D721Med (cell line): ENCODE data around the gene AUTS2.

ENCODE experiments used
- DNase-seq: peaks from one replicate; pipeline ENCODE4 v3.0.0; 2011; ENCODE audit warnings: low spot score; ENCODE audit not compliant: insufficient read length
- FAIRE-seq: peaks from 2 replicates; lab custom pipeline; 2011; peaks lifted over from hg19 to GRCh38; lab: Jason Lieb, UNC
- TF ChIP-seq, protein P1 (sequence below): IDR thresholded peaks from 2 replicates; pipeline ENCODE4 v1.5.1; 2012; ENCODE audit warnings: mild to moderate bottlenecking, control low read depth; ENCODE audit not compliant: insufficient read depth; ENCODE audit errors: missing control alignments

Gene AUTS2

DNA sequence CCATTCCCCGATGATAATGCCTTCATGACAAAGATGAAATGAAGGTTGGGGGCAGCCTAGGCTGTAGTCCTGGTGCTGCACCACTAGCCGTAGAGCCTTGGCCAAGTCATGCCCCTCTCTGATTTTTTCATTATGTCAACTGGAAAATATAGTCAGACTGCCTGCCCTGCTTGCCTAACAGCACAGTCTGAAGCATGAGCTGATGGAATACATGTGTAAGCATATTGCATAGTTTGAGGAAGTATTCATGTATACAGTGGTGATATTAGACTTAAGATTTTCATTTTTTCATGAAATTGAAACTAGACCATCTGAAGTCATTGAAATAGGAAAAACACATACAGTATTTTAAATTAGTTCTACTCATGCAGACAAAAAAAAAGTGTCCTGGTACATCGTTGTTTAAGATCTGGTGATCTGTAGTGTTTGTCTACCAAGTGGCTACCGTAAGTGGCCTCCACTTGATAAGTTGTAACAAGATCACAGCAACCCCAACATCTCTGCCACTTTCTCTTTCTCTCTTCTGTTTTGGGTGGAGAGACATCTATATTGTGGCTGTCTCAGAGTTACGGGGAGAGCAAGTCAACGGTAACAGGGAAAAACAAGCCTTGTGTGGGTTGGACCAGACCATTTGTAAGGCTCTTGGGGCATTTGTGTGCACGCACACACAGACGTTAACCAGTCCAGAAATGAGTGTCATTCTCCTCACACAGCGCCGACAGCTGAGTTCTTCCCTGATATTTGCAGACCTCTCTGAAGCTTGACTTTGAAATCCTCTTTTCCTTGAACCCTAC, 817.1 kb downstream of the AUTS2 start:
- no peak for DNase-seq
- TF ChIP-seq, protein P1, sequence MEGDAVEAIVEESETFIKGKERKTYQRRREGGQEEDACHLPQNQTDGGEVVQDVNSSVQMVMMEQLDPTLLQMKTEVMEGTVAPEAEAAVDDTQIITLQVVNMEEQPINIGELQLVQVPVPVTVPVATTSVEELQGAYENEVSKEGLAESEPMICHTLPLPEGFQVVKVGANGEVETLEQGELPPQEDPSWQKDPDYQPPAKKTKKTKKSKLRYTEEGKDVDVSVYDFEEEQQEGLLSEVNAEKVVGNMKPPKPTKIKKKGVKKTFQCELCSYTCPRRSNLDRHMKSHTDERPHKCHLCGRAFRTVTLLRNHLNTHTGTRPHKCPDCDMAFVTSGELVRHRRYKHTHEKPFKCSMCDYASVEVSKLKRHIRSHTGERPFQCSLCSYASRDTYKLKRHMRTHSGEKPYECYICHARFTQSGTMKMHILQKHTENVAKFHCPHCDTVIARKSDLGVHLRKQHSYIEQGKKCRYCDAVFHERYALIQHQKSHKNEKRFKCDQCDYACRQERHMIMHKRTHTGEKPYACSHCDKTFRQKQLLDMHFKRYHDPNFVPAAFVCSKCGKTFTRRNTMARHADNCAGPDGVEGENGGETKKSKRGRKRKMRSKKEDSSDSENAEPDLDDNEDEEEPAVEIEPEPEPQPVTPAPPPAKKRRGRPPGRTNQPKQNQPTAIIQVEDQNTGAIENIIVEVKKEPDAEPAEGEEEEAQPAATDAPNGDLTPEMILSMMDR: no peak
- no peak for FAIRE-seq

DNA sequence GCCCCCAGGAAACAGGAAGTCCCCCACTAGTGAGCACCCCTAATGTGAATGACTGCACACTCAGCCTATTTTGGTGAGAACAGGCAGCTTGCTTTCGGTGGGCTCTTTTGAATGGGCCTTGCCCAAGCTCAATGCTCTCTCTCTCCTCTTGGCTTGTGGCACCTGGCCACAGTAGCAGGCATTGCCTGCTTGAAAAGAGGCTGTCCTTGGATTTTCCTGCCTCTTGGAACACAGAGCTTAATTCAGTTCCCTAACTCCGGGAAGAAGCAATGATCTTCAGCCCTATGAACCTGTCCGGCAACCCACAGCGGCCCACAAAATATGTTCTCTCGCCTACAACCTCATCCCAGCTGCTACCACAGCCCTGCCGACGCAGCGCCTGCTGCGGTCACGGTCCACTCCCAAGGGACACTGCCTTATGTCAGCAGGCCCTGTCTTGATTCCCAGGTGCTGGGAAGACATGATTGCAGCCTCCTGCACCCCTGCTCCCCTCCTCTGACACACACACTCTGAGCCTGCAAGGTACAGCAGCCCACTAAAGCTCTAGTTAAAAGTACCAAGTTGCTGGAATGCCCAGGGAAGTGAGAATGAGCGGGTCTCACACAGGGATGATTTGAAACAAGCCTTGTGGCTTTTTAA, 818.2 kb downstream of the AUTS2 start:
- TF ChIP-seq, protein P1: no peak
- DNase-seq (no peak), FAIRE-seq (no peak)

DNA sequence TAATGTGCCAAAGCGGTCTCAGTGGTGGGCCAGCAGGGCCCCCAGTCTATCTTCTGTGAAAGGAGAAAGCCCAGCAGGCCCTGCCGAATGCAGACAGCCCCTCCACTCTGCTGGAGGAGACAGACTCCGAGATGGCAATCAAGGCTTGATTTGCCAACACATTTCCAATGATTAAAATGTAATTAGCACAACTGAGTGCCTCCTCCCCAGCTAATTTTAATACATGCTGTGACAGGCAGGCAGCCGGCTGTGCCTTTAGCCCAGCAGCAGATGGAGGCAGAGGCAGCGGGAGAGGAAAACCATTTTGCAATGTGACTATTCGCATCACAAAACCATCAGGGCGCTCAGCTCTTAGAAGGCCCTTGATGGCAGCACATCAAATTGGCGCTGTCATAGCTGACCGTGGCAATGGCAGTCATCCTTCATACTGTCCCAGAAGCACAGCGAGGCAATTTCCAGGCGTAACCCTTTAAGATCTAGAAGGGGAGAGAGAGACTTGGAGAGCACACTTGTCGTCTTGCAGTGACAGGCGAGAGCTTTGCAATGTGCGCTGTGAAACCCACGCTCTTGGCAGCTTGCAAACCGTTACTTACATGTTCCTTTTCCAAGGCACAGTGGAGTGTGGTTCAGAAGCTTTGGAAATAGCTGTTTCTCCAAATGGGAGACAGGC, 818.8 kb downstream of the AUTS2 start:
- no peak for DNase-seq
- peak; percentile 21 for FAIRE-seq
- TF ChIP-seq, protein P1: peak; percentile 31

DNA sequence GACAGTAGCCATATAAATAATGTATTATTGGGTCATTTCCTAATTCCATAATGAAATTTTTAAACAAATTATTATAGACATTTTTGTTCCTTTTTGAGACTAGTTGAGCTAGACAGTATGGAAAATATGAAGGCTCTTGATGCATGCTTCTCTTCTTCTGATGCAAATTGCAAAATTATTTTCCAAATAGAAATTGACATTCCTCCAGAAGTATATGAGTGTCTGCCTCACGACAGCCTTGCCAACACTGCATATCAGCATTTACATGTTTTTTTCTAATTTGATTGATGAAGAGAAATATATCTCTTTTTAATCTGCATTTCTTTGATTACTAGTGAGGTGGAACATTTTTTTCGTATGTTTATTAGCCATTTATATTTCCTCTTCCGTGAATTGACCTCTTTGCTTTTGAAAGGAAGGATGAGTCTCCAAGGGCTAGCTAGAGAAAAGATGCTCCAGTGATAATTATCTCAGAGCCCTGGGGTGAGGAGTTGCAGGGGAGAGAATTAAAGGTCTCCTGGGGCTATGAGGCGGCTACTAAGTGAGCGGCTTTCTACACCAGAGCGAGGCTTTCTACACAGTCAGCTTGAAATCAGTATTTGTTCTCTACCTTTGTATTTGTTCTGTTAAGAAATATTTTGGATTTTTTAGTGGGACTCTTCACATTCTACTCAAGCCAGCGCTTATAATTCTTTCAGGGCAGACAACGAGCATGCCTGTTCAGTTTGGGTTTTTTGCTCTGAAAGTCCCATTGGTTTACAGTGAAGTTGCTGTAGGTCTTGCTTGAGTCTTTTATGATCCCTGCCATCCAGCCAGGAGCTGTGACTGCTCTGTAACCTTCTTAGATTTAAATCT, 821.5 kb downstream of the AUTS2 start:
- FAIRE-seq: peak; percentile 85
- no peak for DNase-seq

DNA sequence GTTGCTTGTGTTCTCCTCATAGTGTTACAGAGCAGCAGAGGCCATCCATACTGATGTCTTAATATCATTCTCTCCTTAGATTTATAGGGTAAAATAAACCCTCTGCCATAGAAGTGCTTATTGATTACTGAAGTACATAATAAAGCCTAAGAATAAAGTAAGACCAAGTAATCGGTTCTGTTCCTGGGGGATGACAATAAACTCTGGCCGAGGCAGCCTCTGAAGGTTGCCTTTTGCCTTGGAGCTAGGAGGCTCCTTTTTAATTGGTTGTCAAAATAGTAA, 822.0 kb downstream of the AUTS2 start:
- FAIRE-seq (no peak), DNase-seq (no peak)
- TF ChIP-seq, protein P1: no peak

More for the DNA sequence above, 821.5 kb downstream of the AUTS2 start:
- TF ChIP-seq, protein P1: no peak

DNA sequence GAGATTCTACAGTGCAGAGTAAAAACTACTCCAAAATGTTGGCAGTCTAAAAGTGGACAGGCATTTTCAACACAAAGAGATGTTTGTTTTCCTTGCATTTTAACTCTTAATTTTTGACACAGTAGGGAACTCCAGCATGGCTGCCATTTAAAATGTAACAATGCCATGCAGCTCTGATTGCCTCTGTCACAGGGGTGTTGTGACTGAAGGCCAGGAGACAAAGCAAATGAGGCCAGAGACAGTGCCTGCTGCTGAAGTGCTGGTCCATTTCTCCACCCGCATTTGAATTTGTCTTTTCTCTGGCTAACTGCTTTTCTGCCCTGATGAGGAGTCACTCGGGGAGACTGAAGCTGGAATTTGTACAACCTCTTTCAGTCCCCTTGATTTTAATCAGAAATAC, 823.0 kb downstream of the AUTS2 start:
- FAIRE-seq (no peak), DNase-seq (no peak)
- TF ChIP-seq, protein P1: no peak
